GOT3 (cell line): ENCODE results near the gene SFTPB.
"Not testable (repeated sequence)": the region's sequence is repeated elsewhere in the genome, so short reads cannot be mapped to it uniquely, and the experiment has no call there.

Experiments
- DNase-seq: peaks from one replicate; lab custom pipeline; 2025; ENCODE audit warnings: mixed read lengths; lab: John Stamatoyannopoulos, UW

SFTPB gene

GRCh38 chr2:85668009-85668856 lies at the start of gene SFTPB:
Gene SFTPB, minus strand, starts transcription at chr2:85668199. Its CDS starts 16 bp downstream, at chr2:85668183.
- no peak for DNase-seq

GRCh38 chr2:85717308-85718008 lies 49.5 kb upstream of the SFTPB start:
- no peak for DNase-seq

GRCh38 chr2:85716346-85716914 lies 48.4 kb upstream of the SFTPB start:
- DNase-seq, result no peak

- DNase-seq, result no peak
Observed at GRCh38 chr2:85714841-85715240, 46.8 kb upstream of the SFTPB start.

GRCh38 chr2:85714421-85714820 lies 46.4 kb upstream of the SFTPB start:
- not testable (repeated sequence) for DNase-seq

- DNase-seq, result no peak
Observed at GRCh38 chr2:85713836-85714235, 45.8 kb upstream of the SFTPB start.

- DNase-seq, result no peak
Observed at GRCh38 chr2:85712849-85713612, 45.0 kb upstream of the SFTPB start.

- no peak for DNase-seq
Observed at GRCh38 chr2:85712336-85712735, 44.3 kb upstream of the SFTPB start.

GRCh38 chr2:85711578-85712060 lies 43.6 kb upstream of the SFTPB start:
- no peak for DNase-seq

- no peak for DNase-seq
Observed at GRCh38 chr2:85710687-85711577, 42.9 kb upstream of the SFTPB start.

- no peak for DNase-seq
Observed at GRCh38 chr2:85709401-85709811, 41.4 kb upstream of the SFTPB start.

- DNase-seq, result no peak
Observed at GRCh38 chr2:85708641-85709040, 40.6 kb upstream of the SFTPB start.

GRCh38 chr2:85707304-85707703 lies 39.3 kb upstream of the SFTPB start:
- DNase-seq, result no peak

- DNase-seq, result no peak
Observed at GRCh38 chr2:85706599-85707296, 38.7 kb upstream of the SFTPB start.

- DNase-seq, result no peak
Observed at GRCh38 chr2:85706063-85706462, 38.1 kb upstream of the SFTPB start.

GRCh38 chr2:85705680-85706039 lies 37.7 kb upstream of the SFTPB start:
- no peak for DNase-seq

GRCh38 chr2:85704800-85705679 lies 37.0 kb upstream of the SFTPB start:
- no peak for DNase-seq

- no peak for DNase-seq
Observed at GRCh38 chr2:85704038-85704437, 36.0 kb upstream of the SFTPB start.

GRCh38 chr2:85703329-85703728 lies 35.3 kb upstream of the SFTPB start:
- DNase-seq, result no peak
